HCT116 (cell line): Measurements from ENCODE around the gene WNK2. TPM values are rescaled to one million over a fixed set of nuclear protein-coding genes. Genes with fewer than 3 reads are reported as not detected.

ENCODE experiments used
- ATAC-seq: fragments of 200-7000 bp; cut with Tn5 transposase; 2 replicates; pipeline ENCODE4 v1.9.1; 2020; ENCODE audit warnings: mild to moderate bottlenecking, moderate library complexity
- BruUV-seq: library from RNA; stranded (reverse); fragments of 400-500 nt; replicated peaks from 2 replicates; lab custom pipeline; 2021; lab: Mats Ljungman, UMichigan
- CTCF ChIA-PET: fragments of 300-600 bp; sonication (Branson Sonifier 250); formaldehyde crosslinking; loops from one replicate; lab custom pipeline; 2021; ENCODE audit warnings: antibody characterized with exemption; lab: Charles Lee
- POLR2A ChIA-PET: fragments of 300-600, 350-600 bp; sonication (Branson Sonifier 250); formaldehyde crosslinking; loops from one replicate; lab custom pipeline; 2021; ENCODE audit warnings: antibody characterized with exemption; lab: Charles Lee
- RAD21 ChIA-PET, 2 experiments: fragments of 300-600 bp; sonication (Branson Sonifier 250); formaldehyde crosslinking; loops; one replicate each; lab custom pipeline; 2023; ENCODE audit warnings: low total read pairs in 2 of 2; ENCODE audit not compliant: uncharacterized antibody in 2 of 2, unreplicated experiment in 2 of 2, low non-redundant PET in 1 of 2; lab: Charles Lee
- DNase-seq: peaks from one replicate; pipeline ENCODE4 v3.0.0-alpha.2; 2010; ENCODE audit warnings: low read depth, low spot score
- H2AFZ ChIP-seq: fragments of 200-600 bp; shearing (Covaris generic), sonication (generic); 2 replicates; pipeline ENCODE4 v1.6.1; 2017; ENCODE audit warnings: low read depth, mixed run types, mixed read lengths, antibody characterized with exemption, low read length; ENCODE audit not compliant: poor library complexity, severe bottlenecking
- H3K27ac ChIP-seq: 2 replicates; pipeline ENCODE4 v1.5.1; 2012; ENCODE audit warnings: low read depth, low read length
- H3K27me3 ChIP-seq: fragments of 200-600 bp; sonication (generic); 2 replicates; pipeline ENCODE4 v1.6.1; 2016; ENCODE audit warnings: mixed run types, low read length, mixed read lengths; ENCODE audit not compliant: insufficient read depth
- H3K36me3 ChIP-seq, 2 experiments: fragments of 200-500 bp in 1 of 2; fragments of 200-600 bp in 1 of 2; sonication (Bioruptor generic) in 1 of 2; sonication (generic) in 1 of 2; 2 replicates each; pipeline versions ENCODE4 v1.5.1 to v1.6.1; 2014 to 2016; ENCODE audit warnings: low read length in 2 of 2, inconsistent platforms in 1 of 2, mixed read lengths in 1 of 2, mixed run types in 1 of 2; ENCODE audit not compliant: insufficient read depth in 2 of 2, control insufficient read depth in 1 of 2
- H3K4me1 ChIP-seq, 2 experiments: fragments of 200-600 bp in 1 of 2; sonication (generic) in 1 of 2; 2 replicates each; pipeline versions ENCODE4 v1.5.1 to v1.6.1; 2012 to 2017; ENCODE audit warnings: low read length in 2 of 2, inconsistent platforms in 1 of 2, mild to moderate bottlenecking in 1 of 2, mixed read lengths in 1 of 2, mixed run types in 1 of 2, moderate library complexity in 1 of 2; ENCODE audit not compliant: insufficient read depth in 2 of 2, control insufficient read depth in 1 of 2
- H3K4me2 ChIP-seq: fragments of 200-600 bp; sonication (generic); 2 replicates; pipeline ENCODE4 v1.6.1; 2017; ENCODE audit warnings: mixed run types, low read length, mixed read lengths
- H3K4me3 ChIP-seq, 2 experiments: fragments of 200-600 bp in 1 of 2; sonication (generic) in 1 of 2; replicated peaks in 1 of 2; 2 replicates each; pipeline ENCODE4 v1.5.1; 2011 to 2016; ENCODE audit warnings: low read length in 2 of 2, control low read depth in 1 of 2, low read depth in 1 of 2, mild to moderate bottlenecking in 1 of 2, mixed read lengths in 1 of 2, mixed run types in 1 of 2
- H3K79me2 ChIP-seq: fragments of 200-600 bp; sonication (generic); 2 replicates; pipeline ENCODE4 v1.6.1; 2017; ENCODE audit warnings: mild to moderate bottlenecking, mixed run types, low read length, moderate library complexity, mixed read lengths; ENCODE audit not compliant: insufficient read depth
- H3K9ac ChIP-seq: fragments of 200-600 bp; sonication (generic); 2 replicates; pipeline ENCODE4 v1.6.1; 2016; ENCODE audit warnings: low read length, mixed read lengths
- H3K9me2 ChIP-seq: fragments of 200-600 bp; sonication (generic), shearing (Covaris generic); 2 replicates; pipeline ENCODE4 v1.6.1; 2017; ENCODE audit warnings: mixed run types, mild to moderate bottlenecking, moderate library complexity; ENCODE audit not compliant: insufficient read depth
- H3K9me3 ChIP-seq, 2 experiments: fragments of 200-500 bp in 1 of 2; fragments of 200-600 bp in 1 of 2; sonication (Bioruptor generic) in 1 of 2; sonication (generic) in 1 of 2; 2 replicates each; pipeline ENCODE4 v1.6.1; 2014 to 2017; ENCODE audit warnings: low read length in 2 of 2, mixed read lengths in 2 of 2, inconsistent platforms in 1 of 2, low read depth in 1 of 2, mild to moderate bottlenecking in 1 of 2, mixed run types in 1 of 2, moderate library complexity in 1 of 2; ENCODE audit not compliant: control insufficient read depth in 1 of 2, insufficient read depth in 1 of 2
- H4K20me1 ChIP-seq: fragments of 200-600 bp; sonication (generic), shearing (Covaris generic); 2 replicates; pipeline ENCODE4 v1.6.1; 2017; ENCODE audit warnings: mixed run types, mild to moderate bottlenecking, moderate library complexity; ENCODE audit not compliant: insufficient read depth
- CBX3 ChIP-seq: IDR thresholded peaks from 2 replicates; pipeline ENCODE4 v1.6.1; 2012; ENCODE audit warnings: low read depth
- CEBPB ChIP-seq: IDR thresholded peaks from 2 replicates; pipeline ENCODE4 v1.6.1; 2012; ENCODE audit warnings: low read depth
- CTCF ChIP-seq, 3 experiments: fragments of 200-600 bp in 1 of 3; sonication (generic) in 1 of 3; IDR thresholded peaks in 2 of 3; conservative IDR thresholded peaks in 1 of 3; 2 replicates each; pipeline ENCODE4 v1.5.1; 2012 to 2017; ENCODE audit warnings: low read depth in 2 of 3, low read length in 2 of 3, antibody characterized with exemption in 1 of 3, borderline replicate concordance in 1 of 3, control low read depth in 1 of 3, mild to moderate bottlenecking in 1 of 3, mixed read lengths in 1 of 3, mixed run types in 1 of 3, moderate library complexity in 1 of 3; ENCODE audit not compliant: insufficient read depth in 1 of 3
- ELF1 ChIP-seq: IDR thresholded peaks from 2 replicates; pipeline ENCODE4 v1.6.1; 2012; ENCODE audit warnings: low read depth, borderline replicate concordance
- EZH2phosphoT487 ChIP-seq: fragments of 200-600 bp; IDR thresholded peaks from 2 replicates; pipeline ENCODE4 v1.6.1; 2018; ENCODE audit warnings: antibody characterized with exemption, borderline replicate concordance
- POLR2A ChIP-seq: IDR thresholded peaks from 2 replicates; pipeline ENCODE4 v1.7.0; 2011; ENCODE audit warnings: borderline replicate concordance; ENCODE audit not compliant: insufficient read depth, insufficient read length; ENCODE audit errors: extremely low read depth
- POLR2AphosphoS5 ChIP-seq: IDR thresholded peaks from 2 replicates; pipeline ENCODE4 v1.6.1; 2011; ENCODE audit warnings: mild to moderate bottlenecking, low read depth, low read length, moderate library complexity
- RAD21 ChIP-seq: IDR thresholded peaks from 2 replicates; pipeline ENCODE4 v1.6.1; 2012; ENCODE audit warnings: low read depth, mild to moderate bottlenecking
- SIN3A ChIP-seq: IDR thresholded peaks from 2 replicates; pipeline ENCODE4 v1.6.1; 2012; ENCODE audit warnings: low read depth
- SP1 ChIP-seq: IDR thresholded peaks from 2 replicates; pipeline ENCODE4 v1.6.1; 2012; ENCODE audit warnings: low read depth
- SRF ChIP-seq: IDR thresholded peaks from 2 replicates; pipeline ENCODE4 v1.6.1; 2012; ENCODE audit warnings: low read depth
- YY1 ChIP-seq: IDR thresholded peaks from 2 replicates; pipeline ENCODE4 v1.6.1; 2011; ENCODE audit warnings: low read length, low read depth, moderate library complexity, mild to moderate bottlenecking; ENCODE audit not compliant: insufficient replicate concordance; ENCODE audit errors: extremely low read depth
- ZFX ChIP-seq: fragments of 450-650 bp; IDR thresholded peaks from 2 replicates; pipeline ENCODE4 v1.6.1; 2017
- ZNF274 ChIP-seq: fragments of 200-500 bp; sonication (Bioruptor generic); IDR thresholded peaks from 2 replicates; pipeline ENCODE4 v1.6.1; 2014; ENCODE audit warnings: mild to moderate bottlenecking, low read depth, low read length, inconsistent platforms
- intact Hi-C: fragments of 100-400 bp; cut with micrococcal nuclease; formaldehyde crosslinking; loops from 2 replicates; pipeline ENCODE4 v1.10.0; 2022
- total RNA-seq: library from RNA; stranded (reverse); gene quantifications from one replicate; pipeline ENCODE4 v1.2.1, GENCODE V29; 2021; ENCODE audit not compliant: unreplicated experiment
- TF ChIP-seq, protein P1 (sequence below): IDR thresholded peaks from 2 replicates; pipeline ENCODE4 v1.6.1; 2012

WNK2 gene
- total RNA-seq, 1 experiment from 2014 or later = 24.4 TPM

- no peak for TF ChIP-seq CBX3
- TF ChIP-seq RAD21 = no peak
- no peak for TF ChIP-seq CEBPB
- no peak for TF ChIP-seq SIN3A
- no peak for TF ChIP-seq POLR2A
- no peak for TF ChIP-seq SP1
- no peak for TF ChIP-seq ZNF274
- no peak for TF ChIP-seq CTCF (IDR thresholded peaks at IDR 0.05 in 2 of 3, conservative IDR thresholded peaks at IDR 0.05 in 1 of 3; ENCODE audit: borderline replicate concordance in 1 of 3, insufficient read depth in 1 of 3, low read depth in 2 of 3, low read length in 2 of 3)
- no peak for TF ChIP-seq SRF
These were observed 49.1 kb downstream of the WNK2 start (continued) for GRCh38 chr9:93233033-93233432.

DNA sequence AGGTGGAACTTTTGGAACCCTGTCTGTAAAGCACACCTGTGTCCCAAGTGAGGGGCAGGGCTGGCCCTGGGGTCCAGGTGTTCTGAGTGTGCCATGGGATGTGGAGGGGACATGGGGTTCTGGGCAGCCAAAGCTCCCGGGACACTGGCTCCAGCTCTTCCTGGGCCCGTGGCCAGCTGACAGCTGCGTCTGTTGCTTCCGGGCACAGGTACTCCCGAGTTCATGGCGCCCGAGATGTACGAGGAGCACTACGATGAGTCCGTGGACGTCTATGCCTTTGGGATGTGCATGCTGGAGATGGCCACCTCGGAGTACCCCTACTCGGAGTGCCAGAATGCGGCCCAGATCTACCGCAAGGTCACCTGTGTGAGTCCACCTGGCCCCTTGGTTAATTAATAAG lies 50.7 kb downstream of the WNK2 start:
- H3K4me1 ChIP-seq = peaks cover 8 to 24% of the 10 kb centered on the region in 2 experiments
- RAD21 ChIA-PET = no interaction called here
- CTCF ChIA-PET = no interaction called here
- ATAC-seq (no peak), DNase-seq (no peak)
- H3K27ac ChIP-seq = no peak overlapping the region
- BruUV-seq = no TSS peak
- H4K20me1 ChIP-seq = no peaks in the 10 kb centered on the region
- TF ChIP-seq SRF = no peak
- no peak for TF ChIP-seq ELF1
- no peak for TF ChIP-seq EZH2phosphoT487
- no peak for TF ChIP-seq SP1
- no peak for TF ChIP-seq CBX3
- no peak for TF ChIP-seq POLR2A
- no peak for TF ChIP-seq ZFX
- TF ChIP-seq CEBPB = no peak
- no peak for TF ChIP-seq YY1
- TF ChIP-seq, protein P1, sequence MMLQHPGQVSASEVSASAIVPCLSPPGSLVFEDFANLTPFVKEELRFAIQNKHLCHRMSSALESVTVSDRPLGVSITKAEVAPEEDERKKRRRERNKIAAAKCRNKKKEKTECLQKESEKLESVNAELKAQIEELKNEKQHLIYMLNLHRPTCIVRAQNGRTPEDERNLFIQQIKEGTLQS = no peak
- no peak for TF ChIP-seq POLR2AphosphoS5
- H3K79me2 ChIP-seq = no peaks in the 10 kb centered on the region
- no peaks in the 10 kb centered on the region for H3K9me3 ChIP-seq
- no peak overlapping the region for H3K4me3 ChIP-seq
- H3K27me3 ChIP-seq = no peaks in the 10 kb centered on the region
- intact Hi-C loops = no loop called here
- POLR2A ChIA-PET = no interaction called here
- H3K9me2 ChIP-seq = no peaks in the 10 kb centered on the region
- no peak overlapping the region for H3K4me2 ChIP-seq
- peaks cover 0 to under 1% of the 10 kb centered on the region in 2 experiments; a peak in 2 of 4 replicates for H3K36me3 ChIP-seq
- H3K9ac ChIP-seq = no peak overlapping the region
- no peak overlapping the region for H2AFZ ChIP-seq
